Measurements from ENCODE around the gene HAUS1.

- TF ChIP-seq EZH2phosphoT487 (IDR thresholded peaks at IDR 0.05; ENCODE audit: insufficient read depth, low read depth) (no peak), EZH2 (IDR thresholded peaks at IDR 0.05; ENCODE audit: insufficient read depth, poor library complexity, severe bottlenecking) (no peak)
Measured at GRCh38 chr18:46096651-46097300, 7.4 kb upstream of the HAUS1 start.

Data from GM23248 (cell line).